T-cell (primary cell): ENCODE data around the gene PDS5A. TPM values are rescaled to one million over a fixed set of nuclear protein-coding genes. Genes with fewer than 3 reads are reported as not detected.
"Not testable (repeated sequence)": the region's sequence is repeated elsewhere in the genome, so short reads cannot be mapped to it uniquely, and the experiment has no call there.

ENCODE experiments used
- ATAC-seq, 4 experiments: fragments of 200-7000 bp in 3 of 4; fragments of 150-1000 bp in 1 of 4; cut with Tn5 transposase; replicated peaks in 1 of 4; 1 replicate in 3 of 4; 2 replicates in 1 of 4; pipeline ENCODE4 v1.10.0; 2021; ENCODE audit warnings: moderate library complexity in 3 of 4, mild to moderate bottlenecking in 2 of 4, moderate number of reproducible peaks in 1 of 4
- CTCF ChIA-PET, 2 donors: fragments of 300-600 bp; sonication (Branson Sonifier 250); formaldehyde crosslinking; loops; one replicate each; lab custom pipeline; 2022; ENCODE audit warnings: antibody characterized with exemption in 2 of 2; lab: Charles Lee
- POLR2A ChIA-PET, 2 donors: fragments of 300-600 bp; sonication (Branson Sonifier 250); formaldehyde crosslinking; loops; one replicate each; lab custom pipeline; 2022; ENCODE audit warnings: antibody characterized with exemption in 2 of 2; lab: Charles Lee
- DNase-seq, 35 experiments: peaks; one replicate each; pipeline versions ENCODE4 v3.0.0 to v3.0.0-alpha.2; 2013 to 2023
- H3K27ac ChIP-seq: one replicate; pipeline ENCODE4 v1.5.1; 2013; ENCODE audit warnings: low read length
- H3K27me3 ChIP-seq, 2 experiments: replicated peaks in 1 of 2; 1 replicate in 1 of 2; 2 replicates in 1 of 2; pipeline versions ENCODE4 v1.6.1 to v1.7.0; 2013; ENCODE audit warnings: low read length in 1 of 2, mixed read lengths in 1 of 2; ENCODE audit not compliant: control insufficient read depth in 2 of 2, insufficient read depth in 2 of 2; ENCODE audit errors: extremely low read depth in 1 of 2
- H3K36me3 ChIP-seq, 2 donors: 1 replicate in 1 of 2; 2 replicates in 1 of 2; pipeline versions ENCODE4 v1.6.1 to v1.7.0; 2013; ENCODE audit warnings: low read length in 1 of 2; ENCODE audit not compliant: control insufficient read depth in 2 of 2, insufficient read depth in 1 of 2; ENCODE audit errors: extremely low read depth in 1 of 2
- H3K4me1 ChIP-seq, 2 experiments: 1 replicate in 1 of 2; 2 replicates in 1 of 2; pipeline versions ENCODE4 v1.6.1 to v1.7.0; 2013; ENCODE audit warnings: low read length in 2 of 2, mixed read lengths in 1 of 2; ENCODE audit not compliant: insufficient read depth in 2 of 2, control insufficient read depth in 1 of 2; ENCODE audit errors: extremely low read depth in 1 of 2
- H3K4me3 ChIP-seq, 2 donors: 1 replicate in 1 of 2; 2 replicates in 1 of 2; pipeline versions ENCODE4 v1.5.1 to v1.7.0; 2013; ENCODE audit warnings: mild to moderate bottlenecking in 2 of 2, low read length in 1 of 2, moderate library complexity in 1 of 2; ENCODE audit not compliant: control insufficient read depth in 1 of 2; ENCODE audit errors: extremely low read depth in 1 of 2
- H3K9me3 ChIP-seq: 2 replicates; pipeline ENCODE4 v1.7.0; 2013
- H3K27ac Mint-ChIP-seq, 2 donors: one replicate each; pipeline ENCODE4 v1.8.0; 2020 to 2021; ENCODE audit warnings: mild to moderate bottlenecking in 2 of 2, mixed read lengths in 2 of 2
- H3K27me3 Mint-ChIP-seq, 2 donors: one replicate each; pipeline ENCODE4 v1.8.0; 2021 to 2022; ENCODE audit warnings: mixed read lengths in 2 of 2
- H3K36me3 Mint-ChIP-seq: one replicate; pipeline ENCODE4 v1.8.0; 2021; ENCODE audit warnings: mixed read lengths
- H3K4me1 Mint-ChIP-seq, 3 donors: one replicate each; pipeline ENCODE4 v1.8.0; 2020 to 2022; ENCODE audit warnings: mixed read lengths in 3 of 3, mild to moderate bottlenecking in 1 of 3
- H3K4me3 Mint-ChIP-seq, 3 donors: one replicate each; pipeline ENCODE4 v1.8.0; 2020 to 2022; ENCODE audit warnings: mild to moderate bottlenecking in 3 of 3, mixed read lengths in 3 of 3, moderate library complexity in 3 of 3
- H3K9me3 Mint-ChIP-seq, 3 donors: one replicate each; pipeline ENCODE4 v1.8.0; 2020 to 2022; ENCODE audit warnings: mixed read lengths in 3 of 3
- WGBS: methylation state at CpG from one replicate; pipeline ENCODE4 v1.1.5; 2013; ENCODE audit warnings: missing lambda C conversion rate; ENCODE audit not compliant: insufficient coverage; 5-methylcytosine and 5-hydroxymethylcytosine counted together
- total RNA-seq, 35 experiments: library from RNA in 6 of 35; stranded (reverse) in 6 of 35; fragments of 120-200 nt in 1 of 35; gene quantifications; one replicate each; pipeline versions ENCODE4 v1.2.1 to v1.2.4 and lab custom pipeline; 2013 to 2026

Gene PDS5A
- total RNA-seq, 5 donors from 2014 or later (not counting 1 experiment from before 2014, with no cell fraction given), result 73.5 to 113 (median 88.5) TPM

- WGBS, result no CpG with 5 or more reads among the region's 1 CpG
- H3K4me3 ChIP-seq, result no peak overlapping the region
- H3K27ac ChIP-seq, result no peak overlapping the region
- Mint-ChIP-seq H3K4me3 (no peak overlapping the region), H3K27ac (peak overlapping the region in 1 of 2 donors; percentile 58), H3K4me1 (peaks cover 0 to 4% (median 0%) of the 10 kb centered on the region in 3 donors), H3K27me3 (no peaks in the 10 kb centered on the region), H3K36me3 (peaks cover 3% of the 10 kb centered on the region), H3K9me3 (peaks cover 0 to 4% (median 0%) of the 10 kb centered on the region in 3 donors)
- H3K36me3 ChIP-seq, result peaks cover 0 to 1% of the 10 kb centered on the region in 2 donors
- no peaks in the 10 kb centered on the region for H3K4me1 ChIP-seq
- CTCF ChIA-PET, result no interaction called here
- no peak for DNase-seq
- H3K9me3 ChIP-seq, result no peaks in the 10 kb centered on the region
- no peak for ATAC-seq
- H3K27me3 ChIP-seq, result no peaks in the 10 kb centered on the region
- POLR2A ChIA-PET, result no interaction called here
These were observed 192.6 kb downstream of the PDS5A start for GRCh38 chr4:39785083-39785482.

GRCh38 chr4:39781988-39782387 is 195.7 kb downstream of the PDS5A start:
- H3K27me3 Mint-ChIP-seq, H3K27ac Mint-ChIP-seq, H3K9me3 ChIP-seq, H3K27ac ChIP-seq, H3K4me3 ChIP-seq, POLR2A ChIA-PET, H3K4me1 Mint-ChIP-seq, DNase-seq, ATAC-seq, H3K9me3 Mint-ChIP-seq, H3K4me1 ChIP-seq, CTCF ChIA-PET, H3K4me3 Mint-ChIP-seq, H3K27me3 ChIP-seq: not testable (repeated sequence)
- H3K36me3 Mint-ChIP-seq, result peaks cover 15% of the 10 kb centered on the region
- H3K36me3 ChIP-seq, result peaks cover 2 to 25% of the 10 kb centered on the region in 2 donors
- WGBS, result no CpG with 5 or more reads among the region's 2 CpGs

Other genes with a start within 250 kb of the PDS5A start
- 10 to 100 TPM; 12.6 to 38.3 (median 15.3) TPM for gene N4BP2, start 78.9 kb upstream of the PDS5A start, total RNA-seq
- gene RHOH, start 219.1 kb upstream of the PDS5A start, total RNA-seq, result 100 to 1,000 TPM; 174 to 436 (median 216) TPM